Trophoblast cell (in vitro differentiated cells and primary cell): ENCODE results near the gene HNRNPR.

Experiments used
- DNase-seq, 2 donors: peaks; one replicate each; pipeline ENCODE4 v3.0.0-alpha.2; 2016
- H2AFZ ChIP-seq: 2 replicates; pipeline ENCODE4 v1.6.1; 2013; ENCODE audit warnings: low read length, moderate library complexity, mild to moderate bottlenecking; ENCODE audit not compliant: insufficient read depth, poor library complexity
- H2AK5ac ChIP-seq: 2 replicates; pipeline ENCODE4 v1.6.1; 2013; ENCODE audit warnings: mild to moderate bottlenecking, low read length
- H2BK120ac ChIP-seq: 2 replicates; pipeline ENCODE4 v1.6.1; 2013; ENCODE audit warnings: low read length, mild to moderate bottlenecking, moderate library complexity; ENCODE audit not compliant: insufficient read depth, poor library complexity
- H2BK12ac ChIP-seq: 2 replicates; pipeline ENCODE4 v1.6.1; 2013; ENCODE audit warnings: mild to moderate bottlenecking, low read length, moderate library complexity
- H2BK5ac ChIP-seq: 2 replicates; pipeline ENCODE4 v1.6.1; 2013; ENCODE audit warnings: low read length, low read depth, moderate library complexity, mild to moderate bottlenecking; ENCODE audit not compliant: poor library complexity
- H3K14ac ChIP-seq: 2 replicates; pipeline ENCODE4 v1.6.1; 2013; ENCODE audit warnings: mild to moderate bottlenecking, low read length
- H3K18ac ChIP-seq: 2 replicates; pipeline ENCODE4 v1.6.1; 2013; ENCODE audit warnings: mild to moderate bottlenecking, low read length
- H3K23ac ChIP-seq: 2 replicates; pipeline ENCODE4 v1.6.1; 2013; ENCODE audit warnings: low read length
- H3K27ac ChIP-seq: 2 replicates; pipeline ENCODE4 v1.5.1; 2013; ENCODE audit warnings: low read depth, mild to moderate bottlenecking, inconsistent platforms, low read length, moderate library complexity
- H3K27me3 ChIP-seq: 2 replicates; pipeline ENCODE4 v1.6.1; 2013; ENCODE audit warnings: inconsistent platforms, mild to moderate bottlenecking, low read length, moderate library complexity; ENCODE audit not compliant: insufficient read depth
- H3K36me3 ChIP-seq, 2 experiments: 1 replicate in 1 of 2; 2 replicates in 1 of 2; pipeline ENCODE4 v1.6.1; 2013; ENCODE audit warnings: low read length in 2 of 2, mild to moderate bottlenecking in 2 of 2, moderate library complexity in 1 of 2; ENCODE audit not compliant: insufficient read depth in 2 of 2, control insufficient read depth in 1 of 2
- H3K4ac ChIP-seq: 2 replicates; pipeline ENCODE4 v1.6.1; 2013; ENCODE audit warnings: low read depth, mild to moderate bottlenecking, low read length, moderate library complexity
- H3K4me1 ChIP-seq, 2 experiments: 1 replicate in 1 of 2; 2 replicates in 1 of 2; pipeline ENCODE4 v1.6.1; 2013; ENCODE audit warnings: low read length in 2 of 2, mild to moderate bottlenecking in 2 of 2, moderate library complexity in 1 of 2; ENCODE audit not compliant: insufficient read depth in 2 of 2, control insufficient read depth in 1 of 2
- H3K4me2 ChIP-seq: 2 replicates; pipeline ENCODE4 v1.6.1; 2013; ENCODE audit warnings: inconsistent platforms, mild to moderate bottlenecking, low read length, moderate library complexity
- H3K4me3 ChIP-seq: 2 replicates; pipeline ENCODE4 v1.5.1; 2013; ENCODE audit warnings: mild to moderate bottlenecking, low read depth, low read length, inconsistent platforms
- H3K79me1 ChIP-seq: one replicate; pipeline ENCODE4 v1.6.1; 2013; ENCODE audit warnings: low read length
- H3K79me2 ChIP-seq: 2 replicates; pipeline ENCODE4 v1.6.1; 2013; ENCODE audit warnings: low read length, mild to moderate bottlenecking; ENCODE audit not compliant: control insufficient read depth, insufficient read depth, poor library complexity
- H3K9ac ChIP-seq: 2 replicates; pipeline ENCODE4 v1.6.1; 2013; ENCODE audit warnings: mild to moderate bottlenecking, low read length
- H3K9me3 ChIP-seq: 2 replicates; pipeline ENCODE4 v1.6.1; 2013; ENCODE audit warnings: low read depth, mild to moderate bottlenecking, control low read depth, inconsistent platforms, low read length; ENCODE audit not compliant: insufficient read depth
- H4K12ac ChIP-seq: 2 replicates; pipeline ENCODE4 v1.6.1; 2013; ENCODE audit warnings: low read depth, mild to moderate bottlenecking, low read length, moderate library complexity
- H4K8ac ChIP-seq: 2 replicates; pipeline ENCODE4 v1.6.1; 2013; ENCODE audit warnings: low read depth, mild to moderate bottlenecking, low read length, moderate library complexity
- H4K91ac ChIP-seq: one replicate; pipeline ENCODE4 v1.6.1; 2013; ENCODE audit warnings: low read depth, mild to moderate bottlenecking, low read length, moderate library complexity
- WGBS: extraction: QIAGEN DNeasy Blood & Tissue Kit; methylation state at CpG from one replicate; pipeline ENCODE4 v1.1.7; 2013; ENCODE audit warnings: missing lambda C conversion rate; ENCODE audit not compliant: insufficient read length, insufficient coverage; ENCODE audit errors: extremely low coverage; 5-methylcytosine and 5-hydroxymethylcytosine counted together

Gene HNRNPR

DNA sequence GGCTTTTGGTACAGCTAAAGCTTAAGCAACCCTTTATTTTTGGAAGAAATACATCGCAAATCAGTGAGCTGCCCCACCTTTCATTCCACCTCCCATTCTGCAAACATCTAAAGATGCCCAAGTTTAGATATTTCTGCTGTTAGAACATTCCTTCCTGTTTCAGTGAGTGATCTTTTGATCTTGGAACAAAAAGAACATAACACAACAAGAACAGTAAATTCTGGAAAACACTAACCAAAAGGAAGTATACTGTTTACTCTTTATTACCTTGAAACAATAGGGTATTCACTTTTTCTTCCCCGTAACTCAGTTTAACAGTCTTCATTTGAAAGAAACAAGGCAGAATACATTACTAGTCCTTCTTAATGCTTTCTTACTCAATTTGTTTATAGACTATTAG is 40.6 kb downstream of the HNRNPR start:
- H3K36me3 ChIP-seq = peaks cover 23 to 24% of the 10 kb centered on the region in 2 experiments
- no peak overlapping the region for H3K14ac ChIP-seq
- no peak overlapping the region for H2AFZ ChIP-seq
- no peak overlapping the region for H3K4ac ChIP-seq
- H3K4me3 ChIP-seq = no peak overlapping the region
- no peak overlapping the region for H4K8ac ChIP-seq
- H2AK5ac ChIP-seq = no peak overlapping the region
- no peak overlapping the region for H3K9ac ChIP-seq
- no peak overlapping the region for H2BK120ac ChIP-seq
- H2BK12ac ChIP-seq = no peak overlapping the region
- WGBS = no CpG with 5 or more reads among the region's 2 CpGs
- no peaks in the 10 kb centered on the region for H3K27me3 ChIP-seq
- no peak for DNase-seq
- no peak overlapping the region for H3K4me2 ChIP-seq
- no peaks in the 10 kb centered on the region for H3K9me3 ChIP-seq
- H3K18ac ChIP-seq = no peak overlapping the region
- no peak overlapping the region for H2BK5ac ChIP-seq
- no peaks in the 10 kb centered on the region for H3K79me2 ChIP-seq
- H4K12ac ChIP-seq = no peak overlapping the region
- no peaks in the 10 kb centered on the region for H3K4me1 ChIP-seq
- no peak overlapping the region for H4K91ac ChIP-seq
- H3K79me1 ChIP-seq = no peaks in the 10 kb centered on the region
- no peak overlapping the region for H3K23ac ChIP-seq
- no peak overlapping the region for H3K27ac ChIP-seq

DNA sequence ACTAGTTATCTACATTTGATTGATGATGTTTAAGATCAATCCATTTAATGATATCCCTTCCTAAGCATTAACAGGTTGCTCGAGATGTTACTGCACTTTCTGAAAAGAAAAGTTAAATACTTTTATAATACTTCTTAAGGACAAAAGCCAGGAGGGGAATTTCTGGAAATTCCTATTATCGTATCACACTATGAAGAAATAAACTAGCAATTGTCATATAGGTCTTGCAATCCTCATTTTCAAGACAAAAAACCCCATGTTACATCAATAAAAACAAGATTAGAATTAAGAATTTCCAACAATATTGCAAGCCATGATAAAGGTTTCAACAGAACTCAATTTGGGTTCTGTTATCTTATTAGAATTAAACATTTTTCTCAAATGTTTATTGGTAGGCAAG is 47.2 kb downstream of the HNRNPR start:
- Histone ChIP-seq H3K4me1 (no peaks in the 10 kb centered on the region), H3K9ac (no peak overlapping the region), H3K36me3 (peaks cover 29 to 31% of the 10 kb centered on the region in 2 experiments), H3K9me3 (no peaks in the 10 kb centered on the region), H3K79me2 (no peaks in the 10 kb centered on the region), H2BK120ac (no peak overlapping the region), H3K23ac (no peak overlapping the region), H3K4me2 (no peak overlapping the region), H3K27me3 (no peaks in the 10 kb centered on the region), H3K14ac (no peak overlapping the region), H3K27ac (no peak overlapping the region), H3K18ac (no peak overlapping the region), H3K79me1 (no peaks in the 10 kb centered on the region), H2AFZ (no peak overlapping the region), H4K91ac (no peak overlapping the region), H4K12ac (no peak overlapping the region), H3K4ac (no peak overlapping the region), H2AK5ac (no peak overlapping the region), H4K8ac (no peak overlapping the region), H2BK5ac (no peak overlapping the region), H2BK12ac (no peak overlapping the region), H3K4me3 (no peak overlapping the region)
- DNase-seq = no peak
- no CpG with 5 or more reads among the region's 2 CpGs for WGBS

GRCh38 chr1:23291706-23292105 is 52.4 kb downstream of the HNRNPR start:
- no peak overlapping the region for H3K14ac ChIP-seq
- no peak overlapping the region for H4K91ac ChIP-seq
- no peak overlapping the region for H3K4me3 ChIP-seq
- no peak overlapping the region for H3K9ac ChIP-seq
- H3K4me2 ChIP-seq = no peak overlapping the region
- DNase-seq = no peak
- H3K79me2 ChIP-seq = no peaks in the 10 kb centered on the region
- H2BK12ac ChIP-seq = no peak overlapping the region
- H3K4me1 ChIP-seq = no peaks in the 10 kb centered on the region
- no peak overlapping the region for H4K8ac ChIP-seq
- no CpG with 5 or more reads among the region's 2 CpGs for WGBS
- H3K79me1 ChIP-seq = no peaks in the 10 kb centered on the region
- no peak overlapping the region for H2BK5ac ChIP-seq
- H2AFZ ChIP-seq = no peak overlapping the region
- no peak overlapping the region for H3K23ac ChIP-seq
- H2BK120ac ChIP-seq = no peak overlapping the region
- no peak overlapping the region for H3K18ac ChIP-seq
- no peaks in the 10 kb centered on the region for H3K27me3 ChIP-seq
- peaks cover 9% of the 10 kb centered on the region in 2 experiments for H3K36me3 ChIP-seq
- no peaks in the 10 kb centered on the region for H3K9me3 ChIP-seq
- no peak overlapping the region for H2AK5ac ChIP-seq
- H3K27ac ChIP-seq = no peak overlapping the region
- H3K4ac ChIP-seq = no peak overlapping the region
- H4K12ac ChIP-seq = no peak overlapping the region

DNA sequence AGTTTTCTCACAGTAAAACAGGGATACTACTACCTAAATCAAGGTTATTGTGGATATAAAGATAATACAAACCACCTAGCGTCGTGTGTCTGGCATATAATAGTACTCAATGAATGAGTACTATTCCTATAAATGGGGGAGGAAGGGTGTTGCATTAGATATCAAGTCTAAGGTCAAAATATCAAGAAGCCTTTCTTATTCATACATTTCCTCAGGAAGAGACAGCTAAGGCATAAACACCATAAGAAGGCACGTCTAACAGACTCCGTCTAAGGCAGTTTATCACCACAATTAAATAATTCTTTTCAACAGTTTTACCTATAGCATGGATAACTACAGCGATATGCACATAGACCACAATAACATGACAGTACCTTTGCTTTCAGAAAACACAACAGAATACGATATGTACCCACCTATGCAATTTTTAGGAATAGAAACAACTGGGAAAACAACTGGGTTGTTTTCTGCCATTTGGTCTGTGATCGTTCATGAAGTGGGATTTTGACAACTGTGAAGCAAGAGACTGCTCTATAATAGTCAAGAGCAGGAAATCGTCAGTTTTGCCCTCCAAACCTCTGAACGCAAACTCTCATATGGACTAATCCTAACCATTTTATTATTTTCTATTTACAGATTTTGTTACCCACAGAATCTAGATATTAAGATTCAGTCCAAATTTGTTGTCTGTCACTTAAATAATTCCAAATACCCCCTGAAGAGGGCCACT is 53.1 kb downstream of the HNRNPR start:
- no peaks in the 10 kb centered on the region for H3K79me2 ChIP-seq
- no peak overlapping the region for H3K4ac ChIP-seq
- H3K18ac ChIP-seq = no peak overlapping the region
- DNase-seq = no peak
- no peak overlapping the region for H3K4me3 ChIP-seq
- no CpG with 5 or more reads among the region's 9 CpGs for WGBS
- no peak overlapping the region for H2AK5ac ChIP-seq
- H3K4me1 ChIP-seq = no peaks in the 10 kb centered on the region
- no peak overlapping the region for H3K23ac ChIP-seq
- no peak overlapping the region for H2AFZ ChIP-seq
- H3K9me3 ChIP-seq = no peaks in the 10 kb centered on the region
- H3K27me3 ChIP-seq = no peaks in the 10 kb centered on the region
- H4K8ac ChIP-seq = no peak overlapping the region
- H4K91ac ChIP-seq = no peak overlapping the region
- H2BK120ac ChIP-seq = no peak overlapping the region
- H2BK5ac ChIP-seq = no peak overlapping the region
- H3K79me1 ChIP-seq = no peaks in the 10 kb centered on the region
- H4K12ac ChIP-seq = no peak overlapping the region
- no peak overlapping the region for H2BK12ac ChIP-seq
- H3K4me2 ChIP-seq = no peak overlapping the region
- no peak overlapping the region for H3K14ac ChIP-seq
- H3K36me3 ChIP-seq = peaks cover 9 to 11% of the 10 kb centered on the region in 2 experiments
- H3K9ac ChIP-seq = no peak overlapping the region
- H3K27ac ChIP-seq = no peak overlapping the region
